COLO829 (cell line): ENCODE measurements around the gene TEKT1.
"Not testable (repeated sequence)": the region's sequence is repeated elsewhere in the genome, so short reads cannot be mapped to it uniquely, and the experiment has no call there.

ENCODE experiments used
- DNase-seq: peaks from one replicate; pipeline ENCODE4 v3.0.0; 2012; ENCODE audit warnings: low spot score

The TEKT1 gene

DNA sequence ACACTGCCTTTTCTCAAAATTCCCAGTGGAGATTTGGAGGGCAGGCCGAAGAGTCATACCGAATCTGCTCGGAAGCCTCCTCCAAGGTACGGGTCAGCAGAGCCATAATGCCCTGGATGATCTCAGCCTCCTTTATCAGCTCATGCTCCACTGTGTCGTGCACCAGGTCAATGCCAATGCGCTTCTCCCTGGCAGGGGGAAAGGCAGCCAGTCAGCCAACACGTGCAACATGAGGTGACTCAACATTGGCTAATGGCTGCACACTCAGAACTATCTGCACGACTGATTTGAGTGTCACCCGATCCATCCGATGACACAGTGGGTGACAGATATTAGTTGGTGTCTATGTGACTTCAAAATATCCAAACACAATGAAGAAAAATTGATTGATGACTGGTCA lies 15.8 kb downstream of the TEKT1 start:
- DNase-seq = no peak

DNA sequence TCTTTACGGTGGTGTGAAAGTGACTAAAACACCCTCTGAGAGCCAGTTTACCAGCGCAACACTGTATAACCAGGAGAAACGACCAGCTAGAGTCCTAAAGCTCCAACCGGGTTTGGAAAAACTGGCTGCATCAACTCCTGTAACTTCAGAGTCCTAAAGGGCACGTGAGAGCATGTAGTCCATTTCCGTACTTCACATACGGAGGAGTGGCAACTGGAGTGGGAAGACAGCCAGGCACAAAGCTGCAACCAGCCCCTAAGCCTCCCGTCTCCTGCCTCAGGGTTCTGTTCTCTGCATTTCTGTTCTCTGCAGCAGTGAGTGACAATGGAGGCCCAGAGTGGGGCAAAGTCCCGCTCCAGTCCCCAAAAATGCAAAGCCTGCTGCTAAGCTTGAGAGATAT lies 19.2 kb downstream of the TEKT1 start:
- DNase-seq = no peak

DNA sequence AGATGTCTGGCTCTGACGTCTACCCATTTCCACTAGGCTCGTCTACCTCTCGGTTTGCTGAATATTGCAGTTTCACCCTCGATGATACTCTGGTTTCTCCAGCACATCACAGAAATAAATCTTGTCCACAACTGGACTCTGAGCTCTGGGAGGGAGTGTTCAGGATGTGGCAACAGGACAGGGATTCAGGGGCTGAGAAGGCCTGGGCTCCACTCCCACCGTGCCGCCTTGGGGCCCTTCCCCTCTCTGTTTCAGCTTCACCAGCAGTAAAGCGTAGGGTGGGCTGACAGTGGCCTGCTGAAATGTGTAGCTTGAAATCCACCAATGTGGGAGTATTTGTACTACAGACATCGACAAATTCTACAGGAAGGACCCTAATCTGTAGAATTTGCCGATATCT lies 20.0 kb downstream of the TEKT1 start:
- no peak for DNase-seq

DNA sequence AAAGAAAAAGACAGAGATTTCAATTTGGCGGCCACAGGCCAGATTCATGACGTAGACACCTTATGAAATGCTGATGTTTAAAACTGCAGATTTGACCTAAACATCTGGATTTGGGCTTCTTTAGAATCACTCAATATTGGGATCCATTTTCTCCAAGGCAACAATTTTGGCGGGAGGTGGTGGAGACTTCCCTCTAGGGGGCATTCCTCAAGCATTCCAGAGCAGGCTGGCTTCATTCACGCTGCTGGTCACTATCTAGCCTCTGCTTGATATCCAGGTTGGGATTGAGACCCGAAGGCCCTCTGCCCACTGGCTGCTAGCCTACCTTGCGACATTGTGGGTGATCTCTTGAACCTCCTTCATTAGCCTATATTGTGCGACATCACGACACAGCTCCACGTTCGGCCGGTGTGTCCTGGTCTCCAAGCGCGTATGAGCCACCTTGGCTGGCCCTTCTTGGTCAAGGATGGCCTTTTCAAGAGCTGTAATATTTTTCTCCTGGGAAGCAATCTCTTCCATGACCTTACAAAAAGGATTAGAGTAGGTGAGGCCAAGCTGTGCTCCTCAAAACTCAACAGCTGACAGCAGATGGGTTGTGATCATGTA lies 31.0 kb downstream of the TEKT1 start:
- no peak for DNase-seq

DNA sequence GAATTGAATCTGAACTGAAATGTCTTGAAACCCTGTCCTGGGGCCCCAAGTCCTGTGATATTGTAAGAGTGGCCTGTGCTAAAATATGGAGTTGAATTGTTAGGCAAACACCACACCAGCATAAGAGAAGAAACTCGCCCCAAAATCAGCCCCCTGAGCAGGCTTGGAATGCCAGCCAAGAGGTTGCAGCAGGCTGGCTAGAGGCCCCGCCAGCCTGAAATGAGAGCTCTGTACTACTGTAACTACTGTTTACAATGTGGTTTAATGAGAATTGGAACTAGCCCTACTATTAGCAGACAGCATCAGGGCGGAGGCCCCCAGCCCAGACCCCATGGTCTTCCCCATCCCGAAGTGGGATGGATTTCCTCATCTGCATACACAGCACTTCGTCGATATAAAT lies 31.8 kb downstream of the TEKT1 start:
- DNase-seq = no peak

DNA sequence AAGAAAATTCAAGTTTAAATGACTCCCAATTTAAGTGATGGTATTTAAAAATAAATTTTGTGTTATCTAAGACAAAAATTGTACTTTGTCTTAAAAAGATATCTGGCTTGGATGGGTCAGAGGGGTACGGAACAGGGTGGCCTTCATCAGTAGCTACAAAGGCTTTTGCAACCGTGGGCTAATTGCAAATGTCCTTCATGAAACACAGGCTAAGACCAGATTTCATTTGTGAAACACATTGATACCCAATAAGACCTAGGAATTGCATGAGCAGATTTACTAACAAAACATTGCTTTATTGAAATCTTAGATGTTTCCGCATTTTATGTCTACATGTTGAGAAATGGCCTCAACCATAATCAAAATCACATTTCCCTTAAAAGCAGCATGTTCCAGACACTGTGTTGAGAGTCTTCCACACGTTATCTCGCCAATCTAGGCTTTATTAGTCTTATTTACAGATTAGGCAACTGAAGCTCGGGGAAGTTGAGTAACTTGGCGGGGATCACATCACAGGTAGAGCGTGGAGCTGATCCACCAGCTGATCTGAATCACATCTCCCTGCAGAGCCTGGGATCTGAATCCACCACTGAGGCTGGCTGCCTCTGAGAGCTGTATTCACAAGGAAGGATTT lies 33.7 kb downstream of the TEKT1 start:
- no peak for DNase-seq

- no peak for DNase-seq
Observed at GRCh38 chr17:6796887-6797490, 34.5 kb downstream of the TEKT1 start.

DNA sequence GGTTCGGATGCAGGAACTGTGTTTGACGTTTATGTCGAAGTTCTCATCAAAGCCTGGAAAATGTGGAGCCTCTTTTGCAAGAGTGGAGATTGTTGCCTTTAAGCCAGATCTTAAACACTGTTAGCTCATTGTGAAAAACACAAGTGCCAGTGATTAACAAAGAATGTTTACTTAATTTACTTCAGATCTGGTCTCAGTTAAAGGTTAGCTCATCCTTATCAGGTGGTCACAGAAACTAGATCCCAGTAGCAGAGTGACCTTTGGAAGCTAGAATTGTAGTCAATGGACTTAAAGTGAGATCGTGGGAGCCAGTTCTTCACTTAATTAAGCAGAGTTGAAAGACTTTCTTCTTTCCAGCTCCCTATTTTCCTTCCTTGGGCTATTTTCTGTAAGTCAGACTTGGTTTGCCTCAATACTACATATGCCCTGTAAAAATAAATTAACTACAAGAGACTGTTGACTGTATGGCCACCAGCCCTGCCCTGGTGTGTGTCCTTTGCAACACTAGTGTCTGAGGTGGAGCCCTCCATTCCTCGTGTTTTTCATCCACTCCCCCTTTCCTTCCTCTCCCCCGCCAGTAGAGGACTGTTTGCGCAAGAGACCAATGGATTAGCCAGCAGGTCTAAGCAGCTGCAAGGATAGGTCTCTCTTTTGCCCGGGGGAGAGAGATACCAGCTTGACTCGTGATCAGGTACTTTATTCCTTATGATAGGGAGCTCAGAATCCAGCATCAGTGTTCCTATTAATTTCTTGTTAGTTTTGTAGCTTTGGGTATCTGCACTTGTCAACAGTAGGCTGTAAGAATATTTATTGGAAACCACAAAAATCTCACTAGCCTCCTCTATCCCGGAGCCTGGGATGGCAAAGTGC lies 35.3 kb downstream of the TEKT1 start:
- no peak for DNase-seq

GRCh38 chr17:6793748-6794493 lies 37.6 kb downstream of the TEKT1 start:
- no peak for DNase-seq

DNA sequence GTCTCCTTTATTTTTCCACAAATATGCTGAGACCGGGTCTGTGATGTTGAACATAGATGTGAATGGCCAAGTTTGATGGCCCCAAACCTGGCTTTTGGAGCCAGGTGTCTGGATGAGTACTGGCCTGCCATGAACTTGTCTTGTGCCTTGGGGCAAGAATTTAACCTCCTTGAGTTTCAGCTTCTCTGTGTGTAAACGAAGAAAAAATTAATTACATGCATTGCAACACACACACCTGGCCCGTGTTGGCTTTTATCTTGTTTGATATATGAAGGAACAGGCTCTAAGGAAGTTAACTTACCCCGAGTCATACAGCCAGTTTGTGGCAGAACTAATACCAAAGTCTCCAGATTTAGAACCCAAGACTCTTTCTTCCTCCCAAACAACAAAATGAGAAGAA lies 42.4 kb downstream of the TEKT1 start:
- DNase-seq = no peak

DNA sequence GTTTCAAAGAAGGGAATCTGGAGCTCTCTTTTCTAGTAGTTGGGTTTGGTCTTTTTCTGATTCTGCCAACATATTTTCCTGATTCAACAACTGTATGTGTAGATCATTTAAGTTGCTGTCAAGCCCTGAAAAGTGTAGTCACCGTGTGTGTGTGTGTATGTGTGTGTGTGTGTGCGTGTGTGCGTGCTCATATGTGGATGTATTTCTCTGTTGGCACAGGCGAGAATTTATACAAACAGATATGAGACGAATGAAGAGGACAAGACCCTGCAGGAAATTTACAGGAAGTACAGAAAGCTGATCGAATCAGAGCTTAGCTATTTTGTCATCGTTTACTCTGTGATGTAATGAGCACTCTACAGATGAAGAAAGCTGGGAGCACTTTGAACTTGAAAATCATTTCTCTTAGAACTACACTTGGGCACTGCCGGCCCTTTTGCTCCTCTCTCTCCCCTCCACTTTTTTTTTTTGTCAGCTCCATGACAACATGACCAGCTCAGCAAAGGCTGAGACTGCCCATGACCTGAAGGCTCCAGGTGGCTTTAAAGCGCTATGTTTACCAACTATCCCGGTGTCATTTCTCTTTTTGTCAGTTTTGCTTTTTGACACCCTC lies 44.3 kb downstream of the TEKT1 start:
- no peak for DNase-seq

- peak; percentile 34 for DNase-seq
Observed at GRCh38 chr17:6786618-6787017, 44.9 kb downstream of the TEKT1 start.

DNA sequence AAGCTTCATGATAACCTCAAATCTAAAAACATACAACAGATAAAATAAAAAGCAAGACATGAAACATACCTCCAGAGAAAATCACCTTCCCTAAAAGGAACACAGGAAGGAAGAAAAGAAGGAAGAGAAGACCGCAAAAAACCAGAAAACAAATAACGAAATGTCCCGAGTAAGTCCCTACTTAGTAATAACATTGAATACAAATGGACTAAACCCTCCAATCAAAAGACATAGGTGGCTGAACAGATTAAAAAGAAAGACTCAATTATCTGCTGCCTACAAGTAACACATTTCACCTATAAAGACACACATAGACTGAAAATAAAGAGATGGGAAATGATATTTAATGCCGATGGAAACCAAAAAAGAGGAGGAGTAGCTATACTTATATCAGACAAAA lies 49.3 kb downstream of the TEKT1 start:
- DNase-seq = no peak

DNA sequence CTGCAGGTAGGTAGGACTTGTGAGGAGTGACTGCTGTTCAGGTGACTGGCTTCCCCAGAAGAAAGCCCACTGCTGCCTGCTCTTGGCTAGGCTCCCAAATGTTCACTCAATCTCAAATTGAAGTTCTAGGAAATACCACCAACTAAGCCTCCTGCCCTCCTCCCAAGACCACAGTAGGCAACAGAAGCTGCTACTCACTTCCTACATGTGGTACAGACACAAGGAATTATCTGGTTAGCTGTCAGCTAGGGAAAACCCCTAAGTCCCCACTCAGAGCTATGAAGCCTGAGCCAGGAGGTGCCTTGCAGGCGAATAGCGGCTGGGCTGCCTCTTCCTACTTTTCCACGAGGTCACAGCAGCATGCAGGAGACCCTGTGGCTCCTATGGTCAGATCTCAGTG lies 50.6 kb downstream of the TEKT1 start:
- no peak for DNase-seq

DNA sequence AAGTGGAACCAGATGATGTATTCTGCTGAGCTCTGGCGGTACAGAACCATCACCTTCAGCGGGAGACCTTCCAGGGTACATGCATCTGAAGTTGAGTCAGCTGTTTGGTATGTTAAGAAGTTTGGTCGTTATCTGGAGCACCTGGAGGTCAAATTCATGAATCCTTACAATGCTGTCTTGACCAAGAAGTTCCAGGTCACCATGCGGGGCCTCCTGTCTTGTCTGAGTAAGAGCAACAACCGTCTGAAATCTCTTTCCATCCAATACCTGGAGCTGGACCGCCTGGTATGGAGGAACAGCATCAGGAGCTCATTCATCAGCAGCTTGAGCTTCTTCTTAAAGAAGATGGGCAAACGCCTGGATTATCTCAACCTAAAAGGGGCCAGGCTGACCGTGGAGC lies 51.5 kb downstream of the TEKT1 start:
- no peak for DNase-seq

DNA sequence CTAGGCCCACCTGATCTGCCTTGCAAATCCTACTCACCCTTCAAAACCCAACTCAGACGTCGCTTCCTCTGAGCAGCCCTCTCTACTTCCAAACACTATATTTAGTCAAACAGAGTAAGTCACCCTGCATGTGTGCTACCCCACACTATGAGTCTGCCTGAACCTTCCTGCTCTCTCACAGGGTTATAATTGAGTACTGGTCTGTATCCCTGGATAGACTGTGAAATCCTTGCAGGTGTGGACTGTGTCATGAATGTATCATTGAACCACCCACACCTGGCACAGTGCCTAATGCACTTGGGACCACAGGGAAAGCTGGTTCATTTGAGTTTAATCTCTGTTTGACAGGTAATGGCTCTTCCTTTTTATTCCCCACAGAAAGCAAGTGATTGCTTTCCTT lies 52.1 kb downstream of the TEKT1 start:
- DNase-seq = no peak

DNA sequence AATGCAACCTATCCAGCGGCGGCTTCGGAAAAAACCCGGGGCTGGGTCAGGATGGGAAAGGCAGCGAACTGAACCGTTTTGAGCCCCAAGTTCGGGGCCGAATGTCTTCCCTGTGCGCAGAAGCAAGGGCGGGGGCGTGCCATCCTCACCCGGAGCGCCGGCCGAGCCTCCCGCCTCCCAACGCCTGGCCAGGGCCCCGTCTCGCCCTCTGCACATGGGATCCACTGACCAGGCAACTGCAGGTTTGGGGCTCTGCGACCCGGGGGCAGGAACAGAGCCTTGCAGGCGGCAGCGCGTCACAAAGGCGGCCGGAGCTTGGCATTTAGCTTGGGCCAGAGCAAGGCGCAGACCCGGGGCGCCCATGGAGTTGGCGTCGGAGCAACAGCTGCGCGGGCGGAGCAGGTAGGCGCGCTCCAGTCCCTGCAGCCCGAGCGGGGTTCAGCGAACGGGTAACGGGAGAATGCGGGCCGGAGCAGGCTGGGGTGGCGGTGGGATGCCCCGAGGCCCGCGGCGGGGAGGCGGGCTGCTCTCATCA lies 55.6 kb downstream of the TEKT1 start, which contains the start of gene FBXO39:
TSS of gene FBXO39 (plus strand) at position 345 of the 535 bp plus-strand sequence. CDS start 3,654 bp downstream, outside the sequence.
- no peak for DNase-seq

DNA sequence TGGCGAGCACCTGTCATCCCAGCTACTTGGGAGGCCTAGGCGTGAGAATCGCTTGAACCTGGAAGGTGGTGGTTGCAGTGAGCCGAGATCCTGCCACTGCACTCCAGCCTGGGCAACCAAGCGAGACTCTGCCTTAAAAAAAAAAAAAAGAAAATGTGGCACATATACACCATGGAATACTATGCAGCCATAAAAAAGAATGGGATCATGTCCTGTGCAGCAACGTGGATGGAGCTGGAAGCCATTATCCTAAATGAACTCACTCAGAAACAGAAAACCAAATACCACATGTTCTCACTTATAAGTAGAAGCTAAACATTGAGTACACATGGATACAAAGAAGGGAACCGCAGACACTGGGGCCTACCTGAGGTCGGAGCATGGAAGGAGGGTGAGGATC lies 56.6 kb downstream of the TEKT1 start:
- DNase-seq = not testable (repeated sequence)

DNA sequence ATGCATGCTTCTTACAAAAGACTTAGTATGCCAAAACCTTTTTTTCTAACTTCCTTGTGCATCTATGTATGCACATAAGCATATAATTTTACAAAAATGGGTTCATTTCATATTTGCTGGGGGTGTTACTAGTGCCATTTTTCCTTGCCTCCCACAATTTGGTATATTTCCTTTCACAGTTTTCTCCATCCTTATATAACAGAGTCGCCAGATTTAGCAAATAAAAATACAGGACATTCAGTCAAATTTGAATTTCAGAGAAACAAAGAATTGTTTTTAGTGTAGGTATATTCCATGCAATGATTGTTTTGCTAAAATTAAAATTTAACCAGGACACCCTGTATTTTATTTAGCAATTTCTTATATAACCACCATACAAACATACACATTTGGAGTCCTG lies 59.5 kb downstream of the TEKT1 start:
- DNase-seq = no peak

DNA sequence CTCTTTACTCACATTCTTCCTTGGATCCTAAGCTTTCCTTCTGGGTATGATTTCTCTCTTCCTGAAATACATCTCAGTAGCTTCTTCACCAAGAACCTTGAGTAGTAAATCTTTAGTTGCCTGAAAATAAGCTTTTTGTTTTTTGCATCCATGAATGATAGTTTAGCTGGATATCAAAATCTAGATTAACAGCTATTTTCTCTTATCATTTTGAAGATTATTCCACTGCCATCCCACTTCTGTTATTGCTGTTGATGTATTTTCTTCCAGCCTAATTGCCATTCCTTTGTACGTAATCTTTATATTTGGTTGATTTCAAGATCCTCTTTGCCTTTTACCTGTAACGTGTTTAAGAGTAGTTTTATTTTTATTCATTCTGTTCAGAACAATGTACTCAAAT lies 63.1 kb downstream of the TEKT1 start:
- DNase-seq = no peak

GRCh38 chr17:6761779-6762178 lies 69.8 kb downstream of the TEKT1 start:
- DNase-seq = no peak
